BLaER1 treated with 17β-estradiol and CSF1 and Interleukin-3, amounts not matched to agents 10 nM and 100 nM (cell line): ENCODE data around the gene CCDC152.

Experiments used
- H3K27ac ChIP-seq, 11 experiments: shearing (Covaris generic); formaldehyde crosslinking; 2 replicates each; pipeline ENCODE4 v1.8.1; 2022
- H3K27me3 ChIP-seq, 11 experiments: shearing (Covaris generic); formaldehyde crosslinking; 2 replicates each; pipeline ENCODE4 v1.8.1; 2022
- H3K36me3 ChIP-seq, 11 experiments: shearing (Covaris generic); formaldehyde crosslinking; 2 replicates each; pipeline ENCODE4 v1.8.1; 2022
- H3K4me1 ChIP-seq, 10 experiments: shearing (Covaris generic); formaldehyde crosslinking; 2 replicates each; pipeline ENCODE4 v1.8.1; 2022
- H3K4me2 ChIP-seq, 11 experiments: shearing (Covaris generic); formaldehyde crosslinking; 2 replicates each; pipeline ENCODE4 v1.8.1; 2022
- H3K4me3 ChIP-seq, 10 experiments: shearing (Covaris generic); formaldehyde crosslinking; 2 replicates each; pipeline ENCODE4 v1.8.1; 2022
- H3K9ac ChIP-seq, 11 experiments: shearing (Covaris generic); formaldehyde crosslinking; 2 replicates each; pipeline ENCODE4 v1.8.1; 2022
- H3K9me3 ChIP-seq, 11 experiments: shearing (Covaris generic); formaldehyde crosslinking; replicated peaks in 1 of 11; 2 replicates each; pipeline ENCODE4 v1.8.1; 2022
- H4K20me1 ChIP-seq, 11 experiments: shearing (Covaris generic); formaldehyde crosslinking; 2 replicates each; pipeline ENCODE4 v1.8.1; 2022
- Cebpa-rat ChIP-seq, 11 experiments: shearing (Covaris generic); IDR thresholded peaks; 2 replicates each; pipeline ENCODE4 v1.8.1; 2022

CCDC152 gene

GRCh38 chr5:42806701-42807262 is 50.2 kb downstream of the CCDC152 start:
- Histone ChIP-seq H3K27me3 (no peaks in the 10 kb centered on the region), H3K4me2 (peak overlapping the region in 2 of 11 experiments; percentile 67 to 89; a peak in 3 of 22 replicates), H3K36me3 (peaks cover 0 to 93% (median 0%) of the 10 kb centered on the region in 11 experiments; a peak in 3 of 22 replicates), H3K4me3 (peak overlapping the region in 1 of 10 experiments; percentile 60; a peak in 1 of 20 replicates), H4K20me1 (peaks cover 0 to 98% (median 0%) of the 10 kb centered on the region in 11 experiments; a peak in 2 of 22 replicates), H3K4me1 (peaks cover 2 to 31% (median 6%) of the 10 kb centered on the region in 10 experiments; a peak in 17 of 20 replicates), H3K27ac (no peak overlapping the region), H3K9me3 (no peaks in the 10 kb centered on the region), H3K9ac (no peak overlapping the region)
- no peak for TF ChIP-seq Cebpa-rat (IDR thresholded peaks at IDR 0.05)

- Histone ChIP-seq H3K9ac (peak overlapping the region in 2 of 11 experiments; percentile 37 to 91; a peak in 2 of 22 replicates), H3K36me3 (peaks cover 0 to 82% (median 0%) of the 10 kb centered on the region in 11 experiments; a peak in 3 of 22 replicates), H3K27me3 (no peaks in the 10 kb centered on the region)
Observed at GRCh38 chr5:42807722-42808447, 51.3 kb downstream of the CCDC152 start.

GRCh38 chr5:42808888-42809611 is 52.4 kb downstream of the CCDC152 start:
- TF ChIP-seq Cebpa-rat (IDR thresholded peaks at IDR 0.05), result no peak
- Histone ChIP-seq H3K4me1 (peaks cover 8 to 43% (median 13%) of the 10 kb centered on the region in 10 experiments), H3K36me3 (peaks cover 0 to 70% (median 0%) of the 10 kb centered on the region in 11 experiments; a peak in 3 of 22 replicates), H3K9ac (peak overlapping the region in 2 of 11 experiments; percentile 55 to 91; a peak in 2 of 22 replicates), H3K4me2 (peak overlapping the region in 2 of 11 experiments; percentile 67 to 89; a peak in 3 of 22 replicates), H4K20me1 (peaks cover 0 to 75% (median 0%) of the 10 kb centered on the region in 11 experiments; a peak in 2 of 22 replicates), H3K27ac (no peak overlapping the region; a peak in 2 of 22 replicates), H3K4me3 (peak overlapping the region in 2 of 10 experiments; percentile 49 to 60; a peak in 3 of 20 replicates), H3K27me3 (no peaks in the 10 kb centered on the region), H3K9me3 (no peaks in the 10 kb centered on the region)

More at GRCh38 chr5:42807722-42808447, 51.3 kb downstream of the CCDC152 start:
- Histone ChIP-seq H4K20me1 (peaks cover 0 to 87% (median 0%) of the 10 kb centered on the region in 11 experiments; a peak in 2 of 22 replicates), H3K4me3 (peak overlapping the region in 2 of 10 experiments; percentile 49 to 60; a peak in 3 of 20 replicates), H3K27ac (peak overlapping the region in 1 of 11 experiments; percentile 16; a peak in 1 of 22 replicates), H3K9me3 (no peaks in the 10 kb centered on the region), H3K4me2 (peak overlapping the region in 2 of 11 experiments; percentile 67 to 89; a peak in 3 of 22 replicates), H3K4me1 (peaks cover 8 to 42% (median 13%) of the 10 kb centered on the region in 10 experiments)
- TF ChIP-seq Cebpa-rat (IDR thresholded peaks at IDR 0.05), result no peak

GRCh38 chr5:42810834-42811590 is 54.4 kb downstream of the CCDC152 start:
- Histone ChIP-seq H3K4me3 (peak overlapping the region in 3 of 10 experiments; percentile 31 to 60 (median 57); a peak in 5 of 20 replicates), H3K27me3 (no peaks in the 10 kb centered on the region), H3K27ac (peak overlapping the region in 2 of 11 experiments; percentile 75 to 76; a peak in 2 of 22 replicates), H3K4me2 (peak overlapping the region in 9 of 11 experiments; percentile 23 to 75 (median 41); a peak in 14 of 22 replicates), H3K36me3 (peaks cover 0 to 51% (median 0%) of the 10 kb centered on the region in 11 experiments; a peak in 3 of 22 replicates), H3K9me3 (no peaks in the 10 kb centered on the region), H3K9ac (peak overlapping the region in 2 of 11 experiments; percentile 74 to 91; a peak in 4 of 22 replicates), H4K20me1 (peaks cover 0 to 55% (median 0%) of the 10 kb centered on the region in 11 experiments; a peak in 2 of 22 replicates), H3K4me1 (peaks cover 8 to 41% (median 13%) of the 10 kb centered on the region in 10 experiments)
- TF ChIP-seq Cebpa-rat (IDR thresholded peaks at IDR 0.05), result no peak

- H3K36me3 ChIP-seq, result peaks cover 0 to 43% (median 0%) of the 10 kb centered on the region in 11 experiments; a peak in 2 of 22 replicates
- H3K4me1 ChIP-seq, result peaks cover 8 to 33% (median 12%) of the 10 kb centered on the region in 10 experiments
- peak within 1 kb of the TSS in 3 of 11 experiments; percentile 5 to 76 (median 75); a peak in 3 of 22 replicates for H3K27ac ChIP-seq
- H4K20me1 ChIP-seq, result peaks cover 0 to 47% (median 0%) of the 10 kb centered on the region in 11 experiments; a peak in 2 of 22 replicates
- peak within 1 kb of the TSS in 3 of 10 experiments; percentile 31 to 60 (median 57); a peak in 5 of 20 replicates for H3K4me3 ChIP-seq
- H3K27me3 ChIP-seq, result no peaks in the 10 kb centered on the region
- TF ChIP-seq Cebpa-rat (IDR thresholded peaks at IDR 0.05), result no peak
- H3K9ac ChIP-seq, result peak within 1 kb of the TSS in 2 of 11 experiments; percentile 74 to 91; a peak in 4 of 22 replicates
- H3K4me2 ChIP-seq, result peak within 1 kb of the TSS; percentile 23 to 75 (median 38); a peak in 18 of 22 replicates
- no peaks in the 10 kb centered on the region for H3K9me3 ChIP-seq
Observed at GRCh38 chr5:42811591-42812446, 55.2 kb downstream of the CCDC152 start, which contains the start of gene SELENOP. Gene SELENOP (minus strand): TSS chr5:42811892. CDS start chr5:42808353, 3,539 bp downstream.

DNA sequence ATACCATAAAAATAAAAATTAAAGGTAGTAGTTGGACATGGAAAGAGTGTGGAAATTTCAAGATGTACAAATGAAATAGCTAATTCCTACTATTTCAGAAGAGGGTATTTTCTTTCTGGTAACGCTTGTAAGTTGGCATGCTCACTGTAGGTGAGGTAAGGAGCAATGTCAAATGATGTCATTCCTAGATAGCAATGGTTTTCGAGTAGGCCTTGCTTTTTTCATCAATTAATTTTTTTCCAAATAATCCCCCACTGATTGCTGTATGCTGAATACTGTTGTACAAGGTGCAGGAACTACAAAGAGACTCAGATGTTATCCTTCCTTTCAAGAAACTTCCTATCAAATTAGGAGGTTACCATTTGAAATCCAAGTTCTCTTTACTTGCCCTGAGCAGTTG is 56.0 kb downstream of the CCDC152 start:
- H3K4me2 ChIP-seq, result peak overlapping the region in 3 of 11 experiments; percentile 41 to 75 (median 64); a peak in 5 of 22 replicates
- H3K4me1 ChIP-seq, result peaks cover 8 to 27% (median 12%) of the 10 kb centered on the region in 10 experiments
- peak overlapping the region in 1 of 10 experiments; percentile 60; a peak in 1 of 20 replicates for H3K4me3 ChIP-seq
- H4K20me1 ChIP-seq, result peaks cover 0 to 39% (median 0%) of the 10 kb centered on the region in 11 experiments; a peak in 2 of 22 replicates
- peak overlapping the region in 2 of 11 experiments; percentile 75 to 76; a peak in 2 of 22 replicates for H3K27ac ChIP-seq
- no peaks in the 10 kb centered on the region for H3K27me3 ChIP-seq
- H3K36me3 ChIP-seq, result peaks cover 0 to 34% (median 0%) of the 10 kb centered on the region in 11 experiments; a peak in 2 of 22 replicates
- TF ChIP-seq Cebpa-rat (IDR thresholded peaks at IDR 0.05), result no peak
- H3K9me3 ChIP-seq, result no peaks in the 10 kb centered on the region
- peak overlapping the region in 2 of 11 experiments; percentile 74 to 91; a peak in 1 of 22 replicates for H3K9ac ChIP-seq
